ENCODE results near the gene COX6A2. TPM values are rescaled to one million over a fixed set of nuclear protein-coding genes. Genes with fewer than 3 reads are reported as not detected.
A peak's percentile ranks its signal among the peaks of the same experiment; 100 is the strongest.
"Not testable (repeated sequence)": the region's sequence is repeated elsewhere in the genome, so short reads cannot be mapped to it uniquely, and the experiment has no call there.

The COX6A2 gene
- total RNA-seq, 1 donor from 2014 or later, result not detected

DNA sequence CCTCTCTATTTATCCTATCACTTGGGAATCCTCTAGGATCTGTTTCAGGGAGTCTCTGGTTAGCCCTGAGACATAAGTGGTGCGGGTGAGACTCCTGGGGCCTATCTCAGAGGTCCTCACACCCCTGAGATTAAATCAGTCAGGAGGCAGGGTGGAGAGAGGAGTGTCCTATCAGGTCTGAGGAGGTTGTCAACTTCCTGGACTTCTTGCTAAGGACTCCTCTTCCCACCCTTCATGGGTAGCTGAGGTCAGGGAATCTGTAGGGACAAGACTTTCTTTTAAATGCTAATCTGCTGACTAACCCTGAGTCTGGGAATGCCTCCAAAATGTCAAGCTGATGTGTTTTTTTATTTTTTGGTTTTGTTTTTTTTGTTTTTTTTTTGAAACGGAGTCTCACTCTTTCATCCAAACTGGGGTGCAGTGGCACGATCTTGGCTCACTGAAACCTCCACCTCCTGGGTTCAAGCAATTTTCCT lies 24.5 kb upstream of the COX6A2 start:
- Histone ChIP-seq H3K27me3 (no peaks in the 10 kb centered on the region), H3K4me3 (no peak overlapping the region), H3K27ac (peak overlapping the region; percentile 76 to 80), H3K4me1 (peaks cover 22 to 56% of the 10 kb centered on the region in 2 donors), H3K9me3 (no peaks in the 10 kb centered on the region), H3K36me3 (no peaks in the 10 kb centered on the region)
- intact Hi-C loops (cut with DNase I), result loop anchor here (10.0 kb wide), 1 partner anchor 1648 kb away; the partner anchor contains the start of gene MAZ
- TF ChIP-seq, protein P1, sequence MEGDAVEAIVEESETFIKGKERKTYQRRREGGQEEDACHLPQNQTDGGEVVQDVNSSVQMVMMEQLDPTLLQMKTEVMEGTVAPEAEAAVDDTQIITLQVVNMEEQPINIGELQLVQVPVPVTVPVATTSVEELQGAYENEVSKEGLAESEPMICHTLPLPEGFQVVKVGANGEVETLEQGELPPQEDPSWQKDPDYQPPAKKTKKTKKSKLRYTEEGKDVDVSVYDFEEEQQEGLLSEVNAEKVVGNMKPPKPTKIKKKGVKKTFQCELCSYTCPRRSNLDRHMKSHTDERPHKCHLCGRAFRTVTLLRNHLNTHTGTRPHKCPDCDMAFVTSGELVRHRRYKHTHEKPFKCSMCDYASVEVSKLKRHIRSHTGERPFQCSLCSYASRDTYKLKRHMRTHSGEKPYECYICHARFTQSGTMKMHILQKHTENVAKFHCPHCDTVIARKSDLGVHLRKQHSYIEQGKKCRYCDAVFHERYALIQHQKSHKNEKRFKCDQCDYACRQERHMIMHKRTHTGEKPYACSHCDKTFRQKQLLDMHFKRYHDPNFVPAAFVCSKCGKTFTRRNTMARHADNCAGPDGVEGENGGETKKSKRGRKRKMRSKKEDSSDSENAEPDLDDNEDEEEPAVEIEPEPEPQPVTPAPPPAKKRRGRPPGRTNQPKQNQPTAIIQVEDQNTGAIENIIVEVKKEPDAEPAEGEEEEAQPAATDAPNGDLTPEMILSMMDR (IDR thresholded peaks at IDR 0.05), result no peak
- peak in 1 of 2 donors; percentile 70 for DNase-seq (ENCODE audit: low spot score in 2 of 2)

DNA sequence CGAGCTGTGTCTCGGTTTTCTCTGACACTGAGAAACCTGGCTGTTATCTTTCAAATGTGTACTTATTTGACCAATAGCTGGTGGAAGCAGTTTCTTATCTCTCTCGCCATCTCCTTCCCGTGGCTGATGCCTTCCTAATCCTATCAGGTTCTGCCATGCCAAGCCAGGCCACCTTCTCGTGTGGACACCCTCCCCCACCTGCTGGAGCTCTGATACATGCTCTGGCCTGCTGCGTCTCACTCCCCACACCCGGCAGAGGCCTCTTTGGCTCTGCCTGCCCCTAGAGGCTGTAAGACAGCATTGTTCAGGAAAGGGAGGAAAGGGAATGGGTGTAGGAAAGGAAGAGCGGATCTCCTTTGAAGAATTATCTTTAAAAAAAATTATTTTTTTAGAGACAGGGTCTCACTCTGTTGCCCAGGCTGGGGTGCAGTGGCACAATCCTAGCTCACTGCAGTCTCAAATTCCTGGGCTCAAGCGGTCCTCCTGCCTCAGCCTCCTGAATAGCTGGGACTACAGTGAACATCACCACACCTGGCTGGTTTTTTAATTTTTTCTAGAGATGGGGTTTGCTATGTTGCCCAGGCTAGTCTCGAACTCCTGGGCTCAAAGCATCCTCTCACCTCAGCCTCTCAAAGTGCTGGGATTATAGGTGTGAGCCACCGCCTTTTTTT lies 23.7 kb upstream of the COX6A2 start:
- Histone ChIP-seq H3K27me3 (no peaks in the 10 kb centered on the region), H3K4me3 (no peak overlapping the region), H3K36me3 (no peaks in the 10 kb centered on the region), H3K9me3 (no peaks in the 10 kb centered on the region), H3K27ac (peak overlapping the region; percentile 76 to 80), H3K4me1 (peaks cover 15 to 48% of the 10 kb centered on the region in 2 donors)
- no peak for DNase-seq (ENCODE audit: low spot score in 2 of 2)
- intact Hi-C loops (cut with DNase I), result loop anchor here (10.0 kb wide), 1 partner anchor 1647 kb away; the partner anchor contains the start of gene MAZ
- TF ChIP-seq, protein P1 (IDR thresholded peaks at IDR 0.05), result peak; percentile 27 to 60 (median 49)

DNA sequence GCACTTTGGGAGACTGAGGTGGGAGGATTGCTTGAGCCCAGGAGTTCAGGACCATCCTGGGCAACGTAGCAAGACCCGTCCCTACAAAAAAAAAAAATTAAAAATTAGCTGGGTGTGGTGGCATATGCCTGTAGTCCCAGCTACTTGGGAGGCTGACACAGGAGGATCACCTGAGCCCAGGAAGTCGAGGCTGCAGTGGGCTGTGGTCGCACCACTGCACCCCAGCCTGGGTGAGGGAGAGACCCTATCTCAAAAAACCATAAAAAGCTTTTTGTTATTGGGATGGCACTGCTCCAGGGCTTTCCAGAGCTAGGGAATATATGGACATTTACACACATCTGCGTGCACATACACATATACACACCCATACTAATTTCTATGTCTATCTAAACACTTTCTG lies 23.0 kb upstream of the COX6A2 start:
- TF ChIP-seq, protein P1 (IDR thresholded peaks at IDR 0.05), result no peak
- intact Hi-C loops (cut with DNase I), result loop anchor here (10.0 kb wide), 1 partner anchor 1646 kb away; the partner anchor contains the start of gene MAZ
- Histone ChIP-seq H3K27ac (peak overlapping the region in 1 of 2 donors; percentile 80), H3K9me3 (no peaks in the 10 kb centered on the region), H3K27me3 (no peaks in the 10 kb centered on the region), H3K36me3 (no peaks in the 10 kb centered on the region), H3K4me3 (no peak overlapping the region), H3K4me1 (peaks cover 11 to 42% of the 10 kb centered on the region in 2 donors)
- DNase-seq (ENCODE audit: low spot score in 2 of 2), result no peak

GRCh38 chr16:31445931-31446330 lies 17.8 kb upstream of the COX6A2 start:
- H3K4me3 ChIP-seq, H3K9me3 ChIP-seq, H3K36me3 ChIP-seq, H3K27me3 ChIP-seq, H3K4me1 ChIP-seq, H3K27ac ChIP-seq: not testable (repeated sequence)
- intact Hi-C loops (cut with DNase I), result loop anchor here (10.0 kb wide), 1 partner anchor 351 kb away; the partner anchor contains the start of gene VKORC1
- DNase-seq (ENCODE audit: low spot score in 2 of 2), result peak in 1 of 2 donors; percentile 18

- TF ChIP-seq, protein P1 (IDR thresholded peaks at IDR 0.05), result no peak
- intact Hi-C loops (cut with DNase I), result loop anchor here (2.0 to 10.0 kb wide), 3 partner anchors 17 to 347 kb away; partner anchors contain the start of genes ARMC5, FUS and VKORC1
- H3K27ac ChIP-seq, result peak overlapping the region in 1 of 2 donors; percentile 88
- no peaks in the 10 kb centered on the region for H3K9me3 ChIP-seq
- no peaks in the 10 kb centered on the region for H3K4me1 ChIP-seq
- DNase-seq (ENCODE audit: low spot score in 2 of 2), result no peak
- peak overlapping the region; percentile 73 to 75 for H3K4me3 ChIP-seq
- H3K36me3 ChIP-seq, result no peaks in the 10 kb centered on the region
- no peaks in the 10 kb centered on the region for H3K27me3 ChIP-seq
These were observed 13.8 kb upstream of the COX6A2 start for GRCh38 chr16:31441956-31442355.

- H3K9me3 ChIP-seq, result no peaks in the 10 kb centered on the region
- H3K27me3 ChIP-seq, result no peaks in the 10 kb centered on the region
- no peaks in the 10 kb centered on the region for H3K4me1 ChIP-seq
- intact Hi-C loops (cut with DNase I), result loop anchor here (5.0 to 10.0 kb wide), 2 partner anchors 258 to 346 kb away; partner anchors contain the start of genes FUS and VKORC1
- no peaks in the 10 kb centered on the region for H3K36me3 ChIP-seq
- no peak for DNase-seq (ENCODE audit: low spot score in 2 of 2)
- H3K27ac ChIP-seq, result no peak overlapping the region
- TF ChIP-seq, protein P1 (IDR thresholded peaks at IDR 0.05), result no peak
- no peak overlapping the region for H3K4me3 ChIP-seq
These were observed 12.5 kb upstream of the COX6A2 start for GRCh38 chr16:31440516-31441184.
